OCI-LY3 (cell line): ENCODE data around the gene NUDCD3.

Experiments
- CTCF ChIP-seq: fragments of 200-600, 300-600 bp; sonication (generic); IDR thresholded peaks from 2 replicates; pipeline ENCODE4 v1.5.1; 2014; ENCODE audit warnings: antibody characterized with exemption, low read length, low read depth
- EZH2phosphoT487 ChIP-seq: fragments of 200-600 bp; shearing (Covaris generic); IDR thresholded peaks from 2 replicates; pipeline ENCODE4 v1.6.1; 2018; ENCODE audit warnings: antibody characterized with exemption, mixed run types, low read depth

- no peak for TF ChIP-seq CTCF
- no peak for TF ChIP-seq EZH2phosphoT487
Observed at GRCh38 chr7:44434201-44434600, 56.3 kb downstream of the NUDCD3 start.
